GM06990 (cell line): ENCODE measurements around the gene PPP1CC.

Source experiments
- DNase-seq: peaks from one replicate; pipeline ENCODE4 v3.0.0-alpha.2; 2011; ENCODE audit not compliant: insufficient read length; ENCODE audit errors: extremely low read depth
- H3K27me3 ChIP-seq: replicated peaks from 2 replicates; pipeline ENCODE4 v1.6.0; 2011; ENCODE audit warnings: low read length; ENCODE audit not compliant: control insufficient read depth, insufficient read depth
- H3K36me3 ChIP-seq: 2 replicates; pipeline ENCODE4 v1.5.1; 2011; ENCODE audit warnings: low read length; ENCODE audit not compliant: control insufficient read depth, insufficient read depth
- H3K4me3 ChIP-seq: replicated peaks from 2 replicates; pipeline ENCODE4 v1.5.1; 2011; ENCODE audit warnings: low read depth, mild to moderate bottlenecking, control low read depth, low read length
- TF ChIP-seq, protein P1 (sequence below): IDR thresholded peaks from 2 replicates; pipeline ENCODE4 v1.5.1; 2011; ENCODE audit warnings: low read length, control low read depth, mild to moderate bottlenecking, inconsistent platforms; ENCODE audit not compliant: insufficient read depth, poor library complexity, severe bottlenecking

The PPP1CC gene

DNA sequence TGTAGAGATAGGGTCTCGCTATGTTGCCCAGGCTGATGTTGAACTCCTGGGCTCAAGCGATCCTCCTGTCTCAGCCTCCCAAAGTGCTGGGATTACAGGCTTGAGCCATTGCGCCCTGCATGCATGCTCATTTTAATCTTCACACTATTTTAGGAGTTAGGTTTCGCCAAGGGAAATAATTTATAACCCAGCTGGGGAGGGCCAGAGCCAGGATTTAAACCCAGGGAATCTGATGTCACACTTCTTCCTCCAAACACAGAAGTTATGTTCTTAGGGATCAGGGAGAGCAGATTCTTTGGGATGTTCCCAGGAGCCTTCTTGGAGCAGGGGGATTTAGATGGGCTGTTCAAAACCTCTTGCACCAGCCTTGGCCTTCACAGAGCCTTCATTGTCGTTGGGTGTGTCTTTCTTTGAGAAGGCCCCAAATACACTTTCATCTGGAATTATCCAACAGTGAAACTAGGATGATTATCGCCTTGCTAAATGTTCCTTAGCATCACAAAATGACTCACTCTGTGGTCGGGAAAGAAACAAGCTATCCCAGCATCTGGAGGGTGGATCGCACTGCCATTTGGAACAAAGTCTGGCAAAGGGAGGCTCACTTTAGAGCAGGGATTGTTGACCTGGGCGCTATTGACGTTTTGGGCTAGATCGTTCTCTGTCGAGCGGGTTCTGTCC is 8.2 kb upstream of the PPP1CC start:
- DNase-seq, result no peak
- Histone ChIP-seq H3K27me3 (no peaks in the 10 kb centered on the region), H3K36me3 (no peaks in the 10 kb centered on the region), H3K4me3 (no peak overlapping the region)
- TF ChIP-seq, protein P1, sequence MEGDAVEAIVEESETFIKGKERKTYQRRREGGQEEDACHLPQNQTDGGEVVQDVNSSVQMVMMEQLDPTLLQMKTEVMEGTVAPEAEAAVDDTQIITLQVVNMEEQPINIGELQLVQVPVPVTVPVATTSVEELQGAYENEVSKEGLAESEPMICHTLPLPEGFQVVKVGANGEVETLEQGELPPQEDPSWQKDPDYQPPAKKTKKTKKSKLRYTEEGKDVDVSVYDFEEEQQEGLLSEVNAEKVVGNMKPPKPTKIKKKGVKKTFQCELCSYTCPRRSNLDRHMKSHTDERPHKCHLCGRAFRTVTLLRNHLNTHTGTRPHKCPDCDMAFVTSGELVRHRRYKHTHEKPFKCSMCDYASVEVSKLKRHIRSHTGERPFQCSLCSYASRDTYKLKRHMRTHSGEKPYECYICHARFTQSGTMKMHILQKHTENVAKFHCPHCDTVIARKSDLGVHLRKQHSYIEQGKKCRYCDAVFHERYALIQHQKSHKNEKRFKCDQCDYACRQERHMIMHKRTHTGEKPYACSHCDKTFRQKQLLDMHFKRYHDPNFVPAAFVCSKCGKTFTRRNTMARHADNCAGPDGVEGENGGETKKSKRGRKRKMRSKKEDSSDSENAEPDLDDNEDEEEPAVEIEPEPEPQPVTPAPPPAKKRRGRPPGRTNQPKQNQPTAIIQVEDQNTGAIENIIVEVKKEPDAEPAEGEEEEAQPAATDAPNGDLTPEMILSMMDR, result no peak

DNA sequence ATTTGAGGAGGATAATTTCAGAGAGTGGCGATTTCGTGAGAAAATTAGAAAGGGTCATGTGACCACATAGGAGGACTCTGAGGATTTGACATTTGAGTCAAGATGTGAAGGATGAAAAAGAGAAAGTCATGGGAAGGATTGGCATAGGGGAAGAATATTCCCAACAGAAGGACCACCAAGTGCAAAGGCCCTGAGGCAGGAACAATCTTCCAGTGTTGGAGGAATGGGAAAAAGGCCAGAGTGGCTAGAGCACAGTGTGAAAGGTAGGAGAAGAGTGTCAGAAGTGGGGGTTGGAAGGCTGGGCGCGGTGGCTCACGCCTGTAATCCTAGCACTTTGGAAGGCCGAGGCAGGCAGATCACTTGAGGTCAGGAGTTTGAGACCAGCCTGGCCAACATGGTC is 3.9 kb upstream of the PPP1CC start:
- Histone ChIP-seq H3K4me3 (no peak overlapping the region), H3K27me3 (no peaks in the 10 kb centered on the region), H3K36me3 (no peaks in the 10 kb centered on the region)
- TF ChIP-seq, protein P1, result no peak
- no peak for DNase-seq

DNA sequence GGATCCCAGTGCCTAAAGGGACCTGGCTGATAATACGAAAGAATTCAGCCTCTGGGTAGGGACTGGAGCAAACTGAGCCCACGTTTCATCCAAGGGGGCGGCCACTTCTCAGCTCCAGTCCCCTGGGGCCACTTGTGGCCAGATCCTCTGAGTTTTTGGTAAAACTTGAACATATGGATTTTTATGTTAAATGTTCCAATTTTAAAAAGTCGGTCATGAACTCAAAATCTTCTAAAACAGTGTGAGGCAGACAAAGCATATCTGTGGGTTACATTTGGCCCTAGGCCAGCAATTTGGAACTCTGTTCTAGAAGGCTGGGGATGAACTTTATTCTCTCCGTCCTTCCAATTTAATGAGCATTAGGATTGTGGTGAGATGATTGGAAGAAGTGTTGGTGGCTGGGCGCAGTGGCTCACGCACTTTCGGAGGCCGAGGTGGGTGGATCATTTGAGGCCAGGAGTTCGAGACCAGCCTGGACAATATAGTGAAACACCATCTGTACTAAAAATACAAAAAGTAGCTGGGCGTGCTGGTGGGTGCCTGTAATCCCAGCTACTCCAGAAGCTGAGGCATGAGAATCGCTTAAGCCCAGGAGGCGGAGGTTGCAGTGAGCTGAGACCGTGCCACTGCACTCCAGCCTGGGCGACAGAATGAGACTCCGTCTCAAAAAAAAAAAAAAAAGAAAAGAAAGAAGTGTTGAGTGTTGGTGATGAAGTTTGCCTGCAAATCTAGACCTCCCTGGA is 3.0 kb upstream of the PPP1CC start:
- no peaks in the 10 kb centered on the region for H3K27me3 ChIP-seq
- no peaks in the 10 kb centered on the region for H3K36me3 ChIP-seq
- no peak for DNase-seq
- no peak overlapping the region for H3K4me3 ChIP-seq
- TF ChIP-seq, protein P1, result no peak

DNA sequence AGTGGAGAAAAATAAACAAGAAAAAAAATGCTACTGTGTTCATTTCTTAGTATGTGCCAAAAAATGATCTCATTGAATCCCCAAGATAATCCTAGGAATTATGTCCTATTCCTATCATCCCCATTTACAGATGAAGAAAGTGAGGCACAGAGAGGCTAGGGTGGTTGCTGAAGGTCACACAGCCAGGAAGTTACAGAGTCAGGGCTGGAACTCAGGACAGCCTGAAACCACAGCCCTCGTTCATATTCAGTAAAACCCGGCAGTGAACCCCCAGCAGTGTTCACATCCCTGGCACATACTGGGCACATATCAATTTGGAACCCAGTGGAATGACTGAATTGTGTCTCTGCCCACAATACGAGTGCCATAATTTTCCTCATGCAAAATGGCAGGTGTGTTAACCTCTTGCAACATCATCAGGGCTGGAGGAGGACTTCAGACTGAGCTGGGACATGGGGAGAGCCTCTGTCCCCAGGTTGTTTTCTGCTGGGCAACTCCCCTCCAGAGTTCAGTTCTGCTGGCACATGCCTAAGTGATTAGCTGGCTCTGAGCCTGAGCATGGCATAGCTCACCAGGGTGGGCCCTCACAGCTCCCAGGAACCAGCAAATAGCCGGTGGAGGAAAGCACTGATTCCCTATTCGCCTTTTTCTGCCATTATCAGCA is 2.0 kb upstream of the PPP1CC start:
- Histone ChIP-seq H3K27me3 (no peaks in the 10 kb centered on the region), H3K36me3 (no peaks in the 10 kb centered on the region), H3K4me3 (no peak overlapping the region)
- TF ChIP-seq, protein P1, result no peak
- no peak for DNase-seq

DNA sequence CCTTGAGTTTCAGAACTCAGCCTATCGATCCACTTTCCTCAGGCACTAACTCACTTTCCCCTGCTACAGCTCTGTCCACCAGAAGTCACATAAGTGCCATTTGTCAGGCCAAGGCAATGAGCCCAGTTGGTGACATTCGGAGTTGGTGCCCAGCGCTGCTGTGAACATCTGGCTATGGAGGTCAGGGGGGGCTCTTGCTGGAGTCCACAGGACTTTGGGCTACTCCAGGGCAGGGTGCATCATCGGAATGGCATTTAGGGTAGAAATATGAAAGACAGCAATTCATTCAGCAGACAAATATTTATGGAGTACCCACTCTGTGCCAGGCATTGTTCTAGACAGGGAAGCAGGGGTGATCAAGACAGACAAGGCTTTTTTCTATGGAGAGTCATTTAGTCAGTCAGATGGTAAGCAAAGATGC is 1.5 kb upstream of the PPP1CC start:
- Histone ChIP-seq H3K36me3 (no peaks in the 10 kb centered on the region), H3K27me3 (no peaks in the 10 kb centered on the region), H3K4me3 (no peak overlapping the region)
- TF ChIP-seq, protein P1, result no peak
- no peak for DNase-seq
